DOHH2 (cell line): ENCODE measurements around the gene WWOX.

ENCODE experiments used
- EZH2phosphoT487 ChIP-seq: fragments of 200-600 bp; sonication (generic); IDR thresholded peaks from 2 replicates; pipeline ENCODE4 v1.6.1; 2017; ENCODE audit warnings: borderline replicate concordance, mild to moderate bottlenecking, antibody characterized with exemption, low read length, moderate library complexity, mixed read lengths
- TF ChIP-seq, protein P1 (sequence below): fragments of 200-600 bp; sonication (generic); IDR thresholded peaks from one replicate; pipeline ENCODE4 v1.5.1; 2014; ENCODE audit warnings: antibody characterized with exemption, mild to moderate bottlenecking, low read depth, low read length; ENCODE audit not compliant: poor library complexity, severe bottlenecking

DNA sequence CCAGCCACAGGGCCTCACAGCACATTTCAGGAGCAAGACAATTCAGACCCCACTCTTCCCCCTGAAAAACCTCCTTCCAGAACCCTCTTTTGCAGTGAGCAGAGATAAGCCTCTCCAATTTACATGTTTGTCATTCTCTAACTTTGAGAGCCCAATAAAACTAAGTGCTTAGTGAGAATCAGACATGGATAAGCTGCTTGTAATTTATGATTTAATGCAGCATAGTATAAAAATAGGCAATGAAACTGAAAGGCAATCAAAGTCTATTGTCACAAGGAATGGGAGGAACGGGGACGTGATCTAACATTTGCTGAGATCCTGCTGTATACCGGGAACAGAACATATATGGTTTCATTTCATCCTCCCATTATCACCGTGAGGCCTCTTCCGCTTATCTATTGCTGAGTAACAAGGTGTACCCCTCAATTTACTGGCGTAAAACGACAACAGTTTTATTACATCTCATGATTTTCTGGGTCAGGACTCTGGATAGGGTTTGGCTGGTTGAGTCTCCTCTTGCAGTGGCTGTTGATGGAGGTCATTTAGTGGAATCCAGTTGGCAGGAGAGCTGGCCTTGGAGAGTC lies 903.7 kb downstream of the WWOX start:
- TF ChIP-seq, protein P1, sequence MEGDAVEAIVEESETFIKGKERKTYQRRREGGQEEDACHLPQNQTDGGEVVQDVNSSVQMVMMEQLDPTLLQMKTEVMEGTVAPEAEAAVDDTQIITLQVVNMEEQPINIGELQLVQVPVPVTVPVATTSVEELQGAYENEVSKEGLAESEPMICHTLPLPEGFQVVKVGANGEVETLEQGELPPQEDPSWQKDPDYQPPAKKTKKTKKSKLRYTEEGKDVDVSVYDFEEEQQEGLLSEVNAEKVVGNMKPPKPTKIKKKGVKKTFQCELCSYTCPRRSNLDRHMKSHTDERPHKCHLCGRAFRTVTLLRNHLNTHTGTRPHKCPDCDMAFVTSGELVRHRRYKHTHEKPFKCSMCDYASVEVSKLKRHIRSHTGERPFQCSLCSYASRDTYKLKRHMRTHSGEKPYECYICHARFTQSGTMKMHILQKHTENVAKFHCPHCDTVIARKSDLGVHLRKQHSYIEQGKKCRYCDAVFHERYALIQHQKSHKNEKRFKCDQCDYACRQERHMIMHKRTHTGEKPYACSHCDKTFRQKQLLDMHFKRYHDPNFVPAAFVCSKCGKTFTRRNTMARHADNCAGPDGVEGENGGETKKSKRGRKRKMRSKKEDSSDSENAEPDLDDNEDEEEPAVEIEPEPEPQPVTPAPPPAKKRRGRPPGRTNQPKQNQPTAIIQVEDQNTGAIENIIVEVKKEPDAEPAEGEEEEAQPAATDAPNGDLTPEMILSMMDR: no peak
- no peak for TF ChIP-seq EZH2phosphoT487
